Kidney (tissue), 14 donors: ENCODE measurements around the gene SLC22A23. TPM values are rescaled to one million over a fixed set of nuclear protein-coding genes. Genes with fewer than 3 reads are reported as not detected.
A peak's percentile ranks its signal among the peaks of the same experiment; 100 is the strongest.

Experiments
- DNase-seq, 5 donors: peaks; one replicate each; pipeline ENCODE4 v3.0.0-alpha.2; 2013 to 2020
- FAIRE-seq: peaks from 2 replicates; lab custom pipeline; 2012; peaks lifted over from hg19 to GRCh38; lab: Jason Lieb, UNC
- H3K27ac ChIP-seq, 2 donors: one replicate each; pipeline ENCODE4 v1.7.0; 2013; ENCODE audit warnings: low read depth in 2 of 2, low read length in 2 of 2, inconsistent platforms in 1 of 2
- H3K27me3 ChIP-seq: one replicate; pipeline ENCODE4 v1.7.1; 2013; ENCODE audit warnings: low read length, inconsistent platforms; ENCODE audit not compliant: control insufficient read depth, insufficient read depth
- H3K36me3 ChIP-seq, 3 donors: one replicate each; pipeline versions ENCODE4 v1.7.0 to v1.7.1; 2013; ENCODE audit warnings: low read length in 3 of 3, control low read depth in 1 of 3, inconsistent platforms in 1 of 3; ENCODE audit not compliant: insufficient read depth in 3 of 3, control insufficient read depth in 2 of 3
- H3K4me1 ChIP-seq, 3 donors: one replicate each; pipeline versions ENCODE4 v1.7.0 to v1.7.1; 2013; ENCODE audit warnings: low read length in 3 of 3, inconsistent platforms in 1 of 3, low read depth in 1 of 3; ENCODE audit not compliant: control insufficient read depth in 2 of 3, insufficient read depth in 2 of 3
- H3K4me3 ChIP-seq, 3 donors: one replicate each; pipeline versions ENCODE4 v1.7.0 to v1.8.1; 2013; ENCODE audit warnings: low read length in 3 of 3, control low read depth in 1 of 3, inconsistent platforms in 1 of 3
- H3K9ac ChIP-seq, 3 donors: one replicate each; pipeline versions ENCODE4 v1.7.0 to v1.7.1; 2013; ENCODE audit warnings: low read length in 3 of 3, control low read depth in 1 of 3, inconsistent platforms in 1 of 3
- H3K9me3 ChIP-seq, 3 donors: one replicate each; pipeline versions ENCODE4 v1.7.0 to v1.7.1; 2013; ENCODE audit warnings: low read length in 3 of 3, control low read depth in 1 of 3, inconsistent platforms in 1 of 3; ENCODE audit not compliant: control insufficient read depth in 2 of 3, insufficient read depth in 1 of 3
- intact Hi-C: fragments of 100-400 bp; cut with DNase I; formaldehyde crosslinking; loops from one replicate; pipeline ENCODE4 v1.11.1; 2022
- polyA plus RNA-seq: library from polyadenylated mRNA; stranded (reverse); fragments of 350-450 nt; fragmentation: Illumina TruSeq; extraction: RNeasy Lipid Tissue Mini Kit (QIAGEN cat#74804); gene quantifications from one replicate; pipeline ENCODE4 v1.2.3, GENCODE V29; 2014; ENCODE audit warnings: low read depth, low replicate concordance; ENCODE audit not compliant: insufficient read depth
- total RNA-seq: library from RNA; stranded (reverse); fragmentation: NEBNext Ultra II Directional; extraction: Animal tissue kit (Norgen Biotek cat#: 25700); gene quantifications from one replicate; pipeline ENCODE4 v1.2.1, GENCODE V29; 2021
- TF ChIP-seq, protein P1 (sequence below): IDR thresholded peaks from 3 replicates; pipeline ENCODE4 v1.5.1; 2012; ENCODE audit warnings: mild to moderate bottlenecking, moderate library complexity, borderline replicate concordance; ENCODE audit not compliant: insufficient read depth; ENCODE audit errors: extremely low read depth
- donor health status: control.
- donor health status: control.
- donor health status: control.
- donor health status: control.
- donor health status: control.
- donor health status: DM: yes; HTN: yes; CAD: no.
- donor health status: Normal renal cell carcinoma (clear cell type).

The SLC22A23 gene
- total and polyA plus RNA-seq, 2 donors from 2014 or later: 5.3 to 5.7 TPM

DNA sequence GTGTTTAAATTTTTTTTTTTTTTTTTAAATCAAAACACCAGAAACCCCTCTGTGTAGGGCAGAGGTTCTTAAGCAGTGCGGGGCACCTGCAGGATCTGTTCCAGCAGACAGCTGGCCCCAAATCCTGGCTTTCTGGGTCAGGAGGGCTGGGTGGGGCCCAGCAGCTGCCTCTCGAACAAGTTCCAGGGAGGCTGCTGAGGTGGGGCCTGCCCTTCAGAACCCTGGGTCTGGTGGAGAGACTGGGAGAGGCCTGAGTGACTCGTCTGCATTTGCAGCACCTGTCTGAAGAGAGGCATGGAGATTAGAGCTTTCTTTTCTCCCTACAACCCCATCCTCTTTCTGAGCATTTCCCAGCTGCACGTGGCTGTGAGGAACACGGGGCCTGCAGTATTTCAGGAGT is 189.7 kb downstream of the SLC22A23 start:
- Histone ChIP-seq H3K4me1 (peaks cover 0 to 7% (median 6%) of the 10 kb centered on the region in 3 donors), H3K27ac (no peak overlapping the region), H3K9ac (no peak overlapping the region), H3K4me3 (no peak overlapping the region), H3K36me3 (peaks cover 0 to 21% (median 7%) of the 10 kb centered on the region in 3 donors), H3K27me3 (no peaks in the 10 kb centered on the region), H3K9me3 (no peaks in the 10 kb centered on the region)
- FAIRE-seq (no peak), DNase-seq (no peak)
- intact Hi-C loops: no loop called here
- TF ChIP-seq, protein P1, sequence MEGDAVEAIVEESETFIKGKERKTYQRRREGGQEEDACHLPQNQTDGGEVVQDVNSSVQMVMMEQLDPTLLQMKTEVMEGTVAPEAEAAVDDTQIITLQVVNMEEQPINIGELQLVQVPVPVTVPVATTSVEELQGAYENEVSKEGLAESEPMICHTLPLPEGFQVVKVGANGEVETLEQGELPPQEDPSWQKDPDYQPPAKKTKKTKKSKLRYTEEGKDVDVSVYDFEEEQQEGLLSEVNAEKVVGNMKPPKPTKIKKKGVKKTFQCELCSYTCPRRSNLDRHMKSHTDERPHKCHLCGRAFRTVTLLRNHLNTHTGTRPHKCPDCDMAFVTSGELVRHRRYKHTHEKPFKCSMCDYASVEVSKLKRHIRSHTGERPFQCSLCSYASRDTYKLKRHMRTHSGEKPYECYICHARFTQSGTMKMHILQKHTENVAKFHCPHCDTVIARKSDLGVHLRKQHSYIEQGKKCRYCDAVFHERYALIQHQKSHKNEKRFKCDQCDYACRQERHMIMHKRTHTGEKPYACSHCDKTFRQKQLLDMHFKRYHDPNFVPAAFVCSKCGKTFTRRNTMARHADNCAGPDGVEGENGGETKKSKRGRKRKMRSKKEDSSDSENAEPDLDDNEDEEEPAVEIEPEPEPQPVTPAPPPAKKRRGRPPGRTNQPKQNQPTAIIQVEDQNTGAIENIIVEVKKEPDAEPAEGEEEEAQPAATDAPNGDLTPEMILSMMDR: no peak

DNA sequence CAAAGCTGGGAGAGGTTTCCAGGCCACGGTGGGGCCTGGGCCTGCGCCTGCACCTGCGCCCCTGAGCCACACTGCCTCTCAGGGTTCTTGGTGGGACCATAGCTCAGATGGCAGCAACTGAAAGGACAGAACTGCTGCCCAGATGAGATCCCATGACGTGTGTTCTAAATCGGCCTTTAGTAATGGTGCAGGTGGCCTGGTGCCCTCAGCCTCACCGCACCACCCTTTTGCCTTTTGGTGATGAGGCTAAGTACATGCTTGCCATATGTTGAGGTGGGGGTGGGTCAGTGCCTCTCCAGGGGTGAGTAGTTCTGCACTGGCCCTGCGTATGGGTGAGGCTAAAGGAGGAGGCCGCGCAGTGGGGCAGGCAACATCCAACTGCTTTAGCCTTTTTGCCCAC is 190.7 kb downstream of the SLC22A23 start:
- H3K36me3 ChIP-seq: peaks cover 0 to 11% (median 5%) of the 10 kb centered on the region in 3 donors
- no peaks in the 10 kb centered on the region for H3K9me3 ChIP-seq

GRCh38 chr6:3265671-3266070 is 191.2 kb downstream of the SLC22A23 start:
- FAIRE-seq (no peak), DNase-seq (no peak)
- intact Hi-C loops: no loop called here
- no peaks in the 10 kb centered on the region for H3K9me3 ChIP-seq
- H3K27ac ChIP-seq: no peak overlapping the region
- no peak overlapping the region for H3K9ac ChIP-seq
- no peaks in the 10 kb centered on the region for H3K27me3 ChIP-seq
- no peak overlapping the region for H3K4me3 ChIP-seq
- TF ChIP-seq, protein P1: no peak
- peaks cover 0 to 17% (median 13%) of the 10 kb centered on the region in 3 donors for H3K4me1 ChIP-seq
- peaks cover 0 to 11% (median 5%) of the 10 kb centered on the region in 3 donors for H3K36me3 ChIP-seq

More for the DNA sequence above, 190.7 kb downstream of the SLC22A23 start:
- H3K4me1 ChIP-seq: peaks cover 0 to 14% (median 12%) of the 10 kb centered on the region in 3 donors
- DNase-seq (no peak), FAIRE-seq (no peak)
- intact Hi-C loops: no loop called here
- no peak overlapping the region for H3K4me3 ChIP-seq
- no peak overlapping the region for H3K27ac ChIP-seq
- TF ChIP-seq, protein P1: no peak
- no peak overlapping the region for H3K9ac ChIP-seq
- no peaks in the 10 kb centered on the region for H3K27me3 ChIP-seq

- TF ChIP-seq, protein P1: no peak
- Histone ChIP-seq H3K27ac (peak overlapping the region in 1 of 2 donors; percentile 26), H3K4me3 (no peak overlapping the region), H3K9me3 (no peaks in the 10 kb centered on the region), H3K4me1 (peaks cover 0 to 24% (median 22%) of the 10 kb centered on the region in 3 donors), H3K27me3 (no peaks in the 10 kb centered on the region), H3K9ac (no peak overlapping the region), H3K36me3 (peaks cover 0 to 11% (median 5%) of the 10 kb centered on the region in 3 donors)
- intact Hi-C loops: no loop called here
- FAIRE-seq: no peak
- DNase-seq: peak in 1 of 5 donors; percentile 29
These were observed 192.5 kb downstream of the SLC22A23 start for GRCh38 chr6:3264356-3264755.
